Tibial artery (tissue), 4 donors: ENCODE data around the gene TRMU.

ENCODE experiments used
- DNase-seq, 2 donors: peaks; one replicate each; pipeline ENCODE4 v3.0.0-alpha.2; 2019
- H3K27ac ChIP-seq, 2 donors: fragments of 200-600 bp; sonication (generic) in 1 of 2; 1 replicate in 1 of 2; 2 replicates in 1 of 2; pipeline ENCODE4 v1.5.1; 2018 to 2019; ENCODE audit warnings: mild to moderate bottlenecking in 1 of 2
- H3K27me3 ChIP-seq, 2 donors: fragments of 200-600 bp; sonication (generic) in 1 of 2; one replicate each; pipeline versions ENCODE4 v1.5.1 to v1.6.0; 2016 to 2019
- H3K36me3 ChIP-seq, 3 donors: fragments of 200-600 bp; sonication (generic) in 2 of 3; one replicate each; pipeline ENCODE4 v1.5.1; 2016 to 2019; ENCODE audit warnings: mild to moderate bottlenecking in 2 of 3
- H3K4me1 ChIP-seq, 4 donors: fragments of 200-600 bp; sonication (generic) in 2 of 4; 1 replicate in 3 of 4; 2 replicates in 1 of 4; pipeline ENCODE4 v1.5.1; 2016 to 2019
- H3K4me3 ChIP-seq, 2 donors: fragments of 200-600 bp; sonication (generic) in 1 of 2; 1 replicate in 1 of 2; 2 replicates in 1 of 2; pipeline ENCODE4 v1.5.1; 2018 to 2019; ENCODE audit warnings: mild to moderate bottlenecking in 2 of 2
- H3K9me3 ChIP-seq, 3 donors: fragments of 200-600 bp; sonication (generic) in 1 of 3; one replicate each; pipeline ENCODE4 v1.5.1; 2016 to 2019
- CTCF ChIP-seq, 2 experiments: fragments of 200-600 bp in 1 of 2; fragments of 450-650 bp in 1 of 2; IDR thresholded peaks; one replicate each; pipeline ENCODE4 v1.5.1; 2017 to 2019; ENCODE audit warnings: antibody characterized with exemption in 2 of 2, mild to moderate bottlenecking in 1 of 2, moderate library complexity in 1 of 2
- intact Hi-C: fragments of 100-400 bp; cut with DNase I; formaldehyde crosslinking; loops from one replicate; pipeline ENCODE4 v1.15.0; 2023; ENCODE audit warnings: low total_unique reads

Gene TRMU, protein sequence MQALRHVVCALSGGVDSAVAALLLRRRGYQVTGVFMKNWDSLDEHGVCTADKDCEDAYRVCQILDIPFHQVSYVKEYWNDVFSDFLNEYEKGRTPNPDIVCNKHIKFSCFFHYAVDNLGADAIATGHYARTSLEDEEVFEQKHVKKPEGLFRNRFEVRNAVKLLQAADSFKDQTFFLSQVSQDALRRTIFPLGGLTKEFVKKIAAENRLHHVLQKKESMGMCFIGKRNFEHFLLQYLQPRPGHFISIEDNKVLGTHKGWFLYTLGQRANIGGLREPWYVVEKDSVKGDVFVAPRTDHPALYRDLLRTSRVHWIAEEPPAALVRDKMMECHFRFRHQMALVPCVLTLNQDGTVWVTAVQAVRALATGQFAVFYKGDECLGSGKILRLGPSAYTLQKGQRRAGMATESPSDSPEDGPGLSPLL

DNA sequence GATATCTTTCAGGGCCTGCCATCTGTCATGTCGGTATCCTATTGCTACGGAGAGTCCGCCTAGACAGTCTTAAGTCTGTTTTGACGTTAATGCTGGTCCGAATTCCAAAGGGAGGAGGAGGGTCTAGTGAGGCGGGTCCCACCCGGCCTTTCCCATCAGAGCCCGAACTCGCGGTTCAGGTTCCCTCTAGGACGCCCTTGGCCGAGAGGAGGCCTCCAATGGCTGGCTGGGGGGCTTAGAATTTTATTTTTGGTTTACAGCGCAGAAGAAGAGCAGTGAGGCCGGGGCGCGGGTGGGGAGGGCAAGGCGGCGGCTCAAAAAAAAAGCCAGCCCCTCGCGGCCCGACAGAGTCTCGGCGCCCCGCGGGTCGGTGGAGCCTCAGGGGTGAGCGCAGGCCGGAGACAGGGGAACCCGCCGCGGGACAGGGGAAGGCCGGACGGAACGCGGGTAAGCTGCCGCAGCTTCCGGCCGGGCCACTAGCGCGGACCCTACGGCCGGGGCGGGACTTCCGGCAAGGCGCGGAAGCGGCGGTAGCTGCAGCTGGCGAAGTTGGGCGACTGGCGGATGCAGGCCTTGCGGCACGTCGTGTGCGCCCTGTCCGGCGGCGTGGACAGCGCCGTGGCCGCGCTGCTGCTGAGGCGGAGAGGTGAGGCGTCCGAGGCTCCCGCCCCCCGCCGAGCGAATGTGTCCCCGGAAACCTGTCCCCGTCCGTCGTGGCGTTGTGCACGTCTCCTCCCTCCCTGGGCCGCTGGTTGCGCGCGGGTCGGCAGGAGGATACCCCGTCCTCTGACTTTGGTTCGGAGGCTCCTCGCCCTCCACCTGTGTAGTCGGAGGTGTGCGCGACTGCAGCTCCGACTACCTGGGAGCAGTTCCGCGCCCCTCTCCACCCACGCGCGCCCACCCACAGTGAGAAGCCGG is at the start of gene TRMU:
TSS of gene TRMU (plus strand) at position 514 of the 918 bp plus-strand sequence. CDS start at position 565, 51 bp downstream.
- Histone ChIP-seq H3K27ac (peak within 1 kb of the TSS; percentile 86 to 88), H3K4me3 (peak within 1 kb of the TSS; percentile 88 to 97), H3K36me3 (peaks cover 22 to 31% (median 26%) of the 10 kb centered on the region in 3 donors), H3K4me1 (peaks cover 0 to 23% (median 13%) of the 10 kb centered on the region in 4 donors), H3K9me3 (no peaks in the 10 kb centered on the region), H3K27me3 (no peaks in the 10 kb centered on the region)
- TF ChIP-seq CTCF (IDR thresholded peaks at IDR 0.05) = peak in 1 of 2 experiments; percentile 4
- DNase-seq = peak; percentile 73 to 89
- intact Hi-C loops = no loop called here

DNA sequence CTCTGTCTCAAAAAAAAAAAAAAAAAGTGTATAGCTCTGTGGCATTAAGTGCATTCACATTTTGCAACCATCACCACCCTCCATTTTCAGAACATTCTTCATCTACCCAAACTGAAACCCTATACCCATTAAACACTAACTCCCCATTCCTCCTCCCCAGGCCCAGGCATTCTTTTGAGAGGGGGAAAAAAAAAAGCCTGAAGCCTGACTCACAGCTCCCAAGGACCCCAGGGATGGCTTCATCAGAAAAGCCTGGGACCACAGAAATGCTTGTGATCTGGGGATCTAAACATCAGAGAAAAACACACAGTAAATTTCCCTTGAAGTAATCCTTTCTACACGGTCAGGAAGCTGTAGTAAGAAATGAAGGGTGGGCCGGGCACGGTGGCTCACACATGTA is 49.5 kb upstream of the TRMU start:
- Histone ChIP-seq H3K4me3 (no peak overlapping the region), H3K4me1 (no peaks in the 10 kb centered on the region), H3K27ac (no peak overlapping the region), H3K36me3 (peaks cover 48 to 100% (median 78%) of the 10 kb centered on the region in 3 donors), H3K9me3 (no peaks in the 10 kb centered on the region), H3K27me3 (no peaks in the 10 kb centered on the region)
- TF ChIP-seq CTCF (IDR thresholded peaks at IDR 0.05) = no peak
- intact Hi-C loops = no loop called here
- DNase-seq = no peak

DNA sequence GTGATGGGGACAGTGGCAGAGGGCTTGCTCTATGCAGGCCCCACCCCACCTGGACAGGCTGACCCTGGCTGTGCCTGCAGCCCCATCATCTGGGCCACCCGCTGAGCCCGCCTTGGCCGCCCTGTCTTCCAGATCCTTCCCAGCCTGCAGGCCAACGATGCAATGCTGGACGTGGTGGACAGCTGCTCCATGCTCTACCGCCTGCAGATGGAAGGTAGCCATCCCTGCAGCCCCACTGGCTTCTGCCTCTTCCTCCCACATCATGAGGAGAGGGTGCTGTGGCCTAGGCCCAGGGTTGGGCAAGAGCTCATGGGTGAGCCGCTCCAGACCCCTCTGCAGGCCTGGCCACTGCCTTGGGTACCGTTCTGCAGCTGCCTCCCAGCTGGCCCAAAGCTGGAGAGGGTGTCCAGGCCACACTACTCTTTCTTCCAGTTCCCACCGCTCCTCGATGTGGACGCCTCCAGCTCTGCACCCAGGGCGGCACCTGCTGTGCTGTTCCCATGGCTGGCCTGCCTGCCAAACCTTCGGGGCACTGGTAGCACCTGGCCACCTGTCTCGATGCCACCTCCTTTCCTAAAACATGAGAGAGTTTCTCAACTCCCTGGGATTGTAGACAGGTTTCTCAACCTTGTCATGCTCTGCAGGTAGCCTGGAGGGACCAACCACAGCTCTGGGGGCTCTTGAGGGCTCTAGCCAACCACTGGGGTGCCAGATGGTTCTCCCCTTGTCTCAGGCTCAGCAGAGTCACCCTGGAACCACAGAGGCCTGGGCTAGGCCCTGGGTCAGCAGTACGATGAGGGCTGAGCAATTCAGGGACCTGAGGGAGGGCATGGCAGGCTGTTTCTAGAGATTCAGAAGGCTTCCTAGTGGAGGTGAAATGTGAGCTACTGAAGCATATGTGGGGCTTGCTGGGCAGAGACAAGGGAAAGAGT is 48.3 kb upstream of the TRMU start:
- no peaks in the 10 kb centered on the region for H3K27me3 ChIP-seq
- intact Hi-C loops = no loop called here
- H3K36me3 ChIP-seq = peaks cover 48 to 100% (median 78%) of the 10 kb centered on the region in 3 donors
- H3K4me1 ChIP-seq = no peaks in the 10 kb centered on the region
- H3K27ac ChIP-seq = no peak overlapping the region
- peak in 1 of 2 donors; percentile 56 for DNase-seq
- H3K9me3 ChIP-seq = peaks cover 0 to 6% (median 0%) of the 10 kb centered on the region in 3 donors
- H3K4me3 ChIP-seq = no peak overlapping the region
- TF ChIP-seq CTCF (IDR thresholded peaks at IDR 0.05) = no peak

DNA sequence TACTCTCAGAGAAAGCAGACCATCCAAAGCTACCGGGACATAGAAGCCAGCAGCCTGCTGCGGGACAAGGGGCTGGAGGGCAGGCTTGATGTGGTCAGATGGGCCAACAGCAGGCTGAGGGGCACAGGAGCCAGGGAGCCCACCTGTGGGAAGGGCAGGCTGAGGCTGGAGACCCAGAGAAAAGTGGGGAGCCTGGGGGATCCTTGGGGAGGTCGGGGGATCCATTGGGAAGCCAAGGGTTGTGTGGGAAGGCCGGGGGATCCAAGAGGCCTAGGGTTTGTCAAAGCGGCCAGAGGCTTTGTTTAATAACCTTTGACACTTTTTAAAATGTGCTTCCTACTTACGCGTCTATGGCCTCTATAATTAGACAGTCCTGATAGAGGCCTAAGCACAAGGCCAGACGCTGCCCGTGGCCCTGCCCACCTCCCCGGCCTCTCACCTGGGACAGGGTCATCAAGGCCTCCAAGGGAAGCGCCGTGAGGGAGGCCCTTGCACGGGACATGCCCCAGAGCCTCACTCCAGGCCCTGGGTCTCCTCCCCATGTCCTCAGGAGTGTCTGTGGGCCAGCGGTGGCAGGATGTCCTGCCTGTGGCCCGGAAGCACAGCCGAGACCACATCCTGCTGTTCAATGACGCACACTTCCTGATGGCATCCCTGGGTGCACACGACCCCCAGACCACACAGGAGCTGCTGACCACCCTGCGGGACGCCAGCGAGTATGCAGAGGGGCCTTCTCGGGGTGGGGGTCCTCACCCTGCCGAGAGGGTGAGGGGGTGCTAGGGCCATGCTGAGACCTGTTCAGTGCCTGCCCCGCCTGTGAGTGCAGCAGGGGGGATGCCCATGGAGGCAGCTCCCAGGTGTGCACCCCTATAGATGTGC is 47.4 kb upstream of the TRMU start:
- DNase-seq = peak in 1 of 2 donors; percentile 68
- H3K27me3 ChIP-seq = no peaks in the 10 kb centered on the region
- H3K36me3 ChIP-seq = peaks cover 50 to 100% (median 79%) of the 10 kb centered on the region in 3 donors
- no peak overlapping the region for H3K27ac ChIP-seq
- no peak for TF ChIP-seq CTCF (IDR thresholded peaks at IDR 0.05)
- H3K4me1 ChIP-seq = no peaks in the 10 kb centered on the region
- no peak overlapping the region for H3K4me3 ChIP-seq
- intact Hi-C loops = no loop called here
- peaks cover 0 to 7% (median 0%) of the 10 kb centered on the region in 3 donors for H3K9me3 ChIP-seq
